NB4 (cell line): ENCODE results near the gene TMEM132E.

Experiments
- POLR2A ChIP-seq: IDR thresholded peaks from 2 replicates; pipeline ENCODE4 v1.6.1; 2011; ENCODE audit warnings: mild to moderate bottlenecking; ENCODE audit not compliant: insufficient read length; ENCODE audit errors: extremely low read depth
- TF ChIP-seq, protein P1 (sequence below): IDR thresholded peaks from one replicate; pipeline ENCODE4 v1.5.1; 2012; ENCODE audit warnings: low read depth, low read length
- TF ChIP-seq, protein P2 (sequence below): IDR thresholded peaks from 2 replicates; pipeline ENCODE4 v1.6.1; 2011; ENCODE audit warnings: low read depth, low read length

DNA sequence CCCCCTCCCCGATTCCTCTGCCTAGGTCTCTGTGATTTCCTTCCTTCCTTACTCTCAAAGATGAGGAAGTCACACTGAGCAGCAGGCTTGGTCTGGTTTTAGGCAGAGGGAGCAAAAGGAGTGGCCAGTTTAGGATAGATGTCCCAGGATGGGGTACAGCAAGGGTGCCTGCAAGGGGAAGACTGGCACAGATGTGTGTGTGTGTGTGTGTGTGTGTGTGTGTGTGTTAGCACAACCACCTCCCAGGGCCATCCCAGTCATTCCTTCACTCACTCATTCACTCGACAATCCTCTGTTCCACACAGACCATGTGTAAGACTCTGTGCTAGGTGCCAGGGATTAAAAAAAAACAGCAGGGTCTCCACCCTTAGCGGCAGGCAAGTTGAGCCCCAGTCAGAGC, 35.9 kb downstream of the TMEM132E start:
- TF ChIP-seq, protein P1, sequence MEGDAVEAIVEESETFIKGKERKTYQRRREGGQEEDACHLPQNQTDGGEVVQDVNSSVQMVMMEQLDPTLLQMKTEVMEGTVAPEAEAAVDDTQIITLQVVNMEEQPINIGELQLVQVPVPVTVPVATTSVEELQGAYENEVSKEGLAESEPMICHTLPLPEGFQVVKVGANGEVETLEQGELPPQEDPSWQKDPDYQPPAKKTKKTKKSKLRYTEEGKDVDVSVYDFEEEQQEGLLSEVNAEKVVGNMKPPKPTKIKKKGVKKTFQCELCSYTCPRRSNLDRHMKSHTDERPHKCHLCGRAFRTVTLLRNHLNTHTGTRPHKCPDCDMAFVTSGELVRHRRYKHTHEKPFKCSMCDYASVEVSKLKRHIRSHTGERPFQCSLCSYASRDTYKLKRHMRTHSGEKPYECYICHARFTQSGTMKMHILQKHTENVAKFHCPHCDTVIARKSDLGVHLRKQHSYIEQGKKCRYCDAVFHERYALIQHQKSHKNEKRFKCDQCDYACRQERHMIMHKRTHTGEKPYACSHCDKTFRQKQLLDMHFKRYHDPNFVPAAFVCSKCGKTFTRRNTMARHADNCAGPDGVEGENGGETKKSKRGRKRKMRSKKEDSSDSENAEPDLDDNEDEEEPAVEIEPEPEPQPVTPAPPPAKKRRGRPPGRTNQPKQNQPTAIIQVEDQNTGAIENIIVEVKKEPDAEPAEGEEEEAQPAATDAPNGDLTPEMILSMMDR = no peak
- no peak for TF ChIP-seq POLR2A
- TF ChIP-seq, protein P2, sequence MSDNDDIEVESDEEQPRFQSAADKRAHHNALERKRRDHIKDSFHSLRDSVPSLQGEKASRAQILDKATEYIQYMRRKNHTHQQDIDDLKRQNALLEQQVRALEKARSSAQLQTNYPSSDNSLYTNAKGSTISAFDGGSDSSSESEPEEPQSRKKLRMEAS = no peak
